Bronchial epithelial cell (primary cell): ENCODE data around the gene BOLA3. TPM values are rescaled to one million over a fixed set of nuclear protein-coding genes. Genes with fewer than 3 reads are reported as not detected.

ENCODE experiments used
- DNase-seq: peaks from one replicate; pipeline ENCODE4 v3.0.0-alpha.2; 2010; ENCODE audit warnings: low read depth
- FAIRE-seq: peaks from 2 replicates; lab custom pipeline; 2011; peaks lifted over from hg19 to GRCh38; lab: Jason Lieb, UNC
- H3K27me3 ChIP-seq: 2 replicates; pipeline ENCODE4 v1.5.1; 2011; ENCODE audit warnings: low read length; ENCODE audit not compliant: control insufficient read depth, insufficient read depth
- H3K36me3 ChIP-seq: 2 replicates; pipeline ENCODE4 v1.5.1; 2011; ENCODE audit warnings: low read length; ENCODE audit not compliant: control insufficient read depth, insufficient read depth
- H3K4me3 ChIP-seq: 2 replicates; pipeline ENCODE4 v1.5.1; 2011; ENCODE audit warnings: mild to moderate bottlenecking, low read depth, low read length, control low read depth
- total RNA-seq: library from RNA; depleted of rRNA; stranded (reverse); fragments of >200 nt; gene quantifications from 2 replicates; pipeline ENCODE4 v1.2.1, GENCODE V29; 2014
- TF ChIP-seq, protein P1 (sequence below): IDR thresholded peaks from 2 replicates; pipeline ENCODE4 v1.5.1; 2011; ENCODE audit warnings: mild to moderate bottlenecking, moderate library complexity, low read length, control low read depth, inconsistent platforms; ENCODE audit not compliant: insufficient read depth, severe bottlenecking

The BOLA3 gene
- total RNA-seq, 1 donor from 2014 or later = 31.1 TPM

GRCh38 chr2:74111380-74111779 lies 36.3 kb downstream of the BOLA3 start:
- Histone ChIP-seq H3K27me3 (no peaks in the 10 kb centered on the region), H3K4me3 (no peak overlapping the region), H3K36me3 (no peaks in the 10 kb centered on the region)
- peak; percentile 79 for FAIRE-seq
- TF ChIP-seq, protein P1, sequence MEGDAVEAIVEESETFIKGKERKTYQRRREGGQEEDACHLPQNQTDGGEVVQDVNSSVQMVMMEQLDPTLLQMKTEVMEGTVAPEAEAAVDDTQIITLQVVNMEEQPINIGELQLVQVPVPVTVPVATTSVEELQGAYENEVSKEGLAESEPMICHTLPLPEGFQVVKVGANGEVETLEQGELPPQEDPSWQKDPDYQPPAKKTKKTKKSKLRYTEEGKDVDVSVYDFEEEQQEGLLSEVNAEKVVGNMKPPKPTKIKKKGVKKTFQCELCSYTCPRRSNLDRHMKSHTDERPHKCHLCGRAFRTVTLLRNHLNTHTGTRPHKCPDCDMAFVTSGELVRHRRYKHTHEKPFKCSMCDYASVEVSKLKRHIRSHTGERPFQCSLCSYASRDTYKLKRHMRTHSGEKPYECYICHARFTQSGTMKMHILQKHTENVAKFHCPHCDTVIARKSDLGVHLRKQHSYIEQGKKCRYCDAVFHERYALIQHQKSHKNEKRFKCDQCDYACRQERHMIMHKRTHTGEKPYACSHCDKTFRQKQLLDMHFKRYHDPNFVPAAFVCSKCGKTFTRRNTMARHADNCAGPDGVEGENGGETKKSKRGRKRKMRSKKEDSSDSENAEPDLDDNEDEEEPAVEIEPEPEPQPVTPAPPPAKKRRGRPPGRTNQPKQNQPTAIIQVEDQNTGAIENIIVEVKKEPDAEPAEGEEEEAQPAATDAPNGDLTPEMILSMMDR = no peak
- no peak for DNase-seq

GRCh38 chr2:74110537-74110936 lies 37.2 kb downstream of the BOLA3 start:
- DNase-seq (no peak), FAIRE-seq (no peak)
- no peak overlapping the region for H3K4me3 ChIP-seq
- TF ChIP-seq, protein P1 = no peak
- H3K36me3 ChIP-seq = no peaks in the 10 kb centered on the region
- H3K27me3 ChIP-seq = no peaks in the 10 kb centered on the region

GRCh38 chr2:74109551-74109950 lies 38.2 kb downstream of the BOLA3 start:
- Histone ChIP-seq H3K4me3 (no peak overlapping the region), H3K36me3 (no peaks in the 10 kb centered on the region), H3K27me3 (no peaks in the 10 kb centered on the region)
- DNase-seq (no peak), FAIRE-seq (no peak)
- TF ChIP-seq, protein P1 = no peak

GRCh38 chr2:74107071-74107470 lies 40.6 kb downstream of the BOLA3 start:
- DNase-seq (no peak), FAIRE-seq (no peak)
- no peaks in the 10 kb centered on the region for H3K36me3 ChIP-seq
- H3K27me3 ChIP-seq = no peaks in the 10 kb centered on the region
- no peak overlapping the region for H3K4me3 ChIP-seq
- TF ChIP-seq, protein P1 = no peak

DNA sequence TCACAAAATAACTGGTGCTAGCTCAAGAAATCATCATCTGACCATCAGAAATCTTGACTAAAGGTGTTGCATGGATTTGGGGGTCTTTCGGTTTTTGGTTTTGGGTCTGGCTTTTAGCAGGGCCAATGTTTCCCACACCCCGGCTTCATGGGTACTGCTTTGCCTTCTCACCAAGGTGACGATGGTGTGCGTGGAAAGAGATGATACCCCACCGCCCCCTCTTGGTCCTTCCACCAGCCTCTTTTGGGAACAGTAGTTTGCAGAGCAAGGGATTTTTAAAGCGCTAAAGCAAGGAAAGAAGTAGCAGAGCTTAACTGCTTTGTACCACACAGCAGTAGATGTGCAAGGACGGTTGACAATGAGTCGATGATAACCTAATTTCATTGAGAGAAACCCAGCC lies 42.3 kb downstream of the BOLA3 start:
- H3K4me3 ChIP-seq = no peak overlapping the region
- DNase-seq (no peak), FAIRE-seq (no peak)
- TF ChIP-seq, protein P1 = no peak
- H3K36me3 ChIP-seq = peaks cover 8% of the 10 kb centered on the region
- no peaks in the 10 kb centered on the region for H3K27me3 ChIP-seq

- TF ChIP-seq, protein P1 = no peak
- Histone ChIP-seq H3K36me3 (peaks cover 12% of the 10 kb centered on the region), H3K27me3 (no peaks in the 10 kb centered on the region), H3K4me3 (no peak overlapping the region)
- no peak for DNase-seq
- FAIRE-seq = no peak
Measured at GRCh38 chr2:74104839-74105238, 42.9 kb downstream of the BOLA3 start.
